NCI-H1105 (cell line): Measurements from ENCODE around the gene OR4M1.
"Not testable (repeated sequence)": the region's sequence is repeated elsewhere in the genome, so short reads cannot be mapped to it uniquely, and the experiment has no call there.

ENCODE experiments used
- DNase-seq: peaks from one replicate; lab custom pipeline; 2025; lab: John Stamatoyannopoulos, UW

OR4M1 gene

DNA sequence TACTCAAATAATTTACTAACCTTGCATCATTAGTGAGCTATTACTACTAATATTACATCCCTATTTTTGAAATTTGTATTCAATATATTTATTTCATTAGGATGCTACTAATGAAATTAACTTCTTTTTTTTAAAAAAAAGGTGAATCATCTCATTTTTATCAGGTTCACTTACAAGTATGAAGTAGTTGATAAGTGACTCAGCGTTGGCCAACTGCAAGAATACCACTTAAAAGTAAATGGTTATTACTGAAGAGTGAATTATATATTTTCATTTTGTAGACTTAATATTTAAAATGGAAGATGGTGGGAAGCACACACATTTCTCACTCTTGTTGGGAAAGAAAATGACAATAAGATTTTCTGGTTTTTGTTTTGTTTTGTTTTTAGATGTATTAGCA lies 49.9 kb downstream of the OR4M1 start:
- DNase-seq: no peak

DNA sequence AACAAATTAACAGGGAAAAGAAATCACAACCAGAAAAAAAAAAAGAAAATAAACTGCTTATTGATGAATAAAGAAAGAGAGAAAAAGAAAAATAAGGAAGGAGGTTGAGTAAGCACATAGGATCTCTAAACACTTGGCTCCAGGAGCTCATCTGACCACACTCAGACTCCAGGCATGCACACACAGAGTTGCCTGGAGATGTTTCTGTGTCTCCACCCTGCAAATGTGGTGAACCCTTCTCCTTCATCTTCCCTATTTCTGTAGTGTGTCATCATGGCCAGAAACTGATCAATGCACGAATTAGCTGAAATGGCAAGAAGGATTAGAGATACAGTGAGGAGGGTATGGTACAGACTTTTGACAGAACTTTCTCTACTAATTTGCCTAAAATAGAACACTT lies 50.5 kb downstream of the OR4M1 start:
- no peak for DNase-seq

DNA sequence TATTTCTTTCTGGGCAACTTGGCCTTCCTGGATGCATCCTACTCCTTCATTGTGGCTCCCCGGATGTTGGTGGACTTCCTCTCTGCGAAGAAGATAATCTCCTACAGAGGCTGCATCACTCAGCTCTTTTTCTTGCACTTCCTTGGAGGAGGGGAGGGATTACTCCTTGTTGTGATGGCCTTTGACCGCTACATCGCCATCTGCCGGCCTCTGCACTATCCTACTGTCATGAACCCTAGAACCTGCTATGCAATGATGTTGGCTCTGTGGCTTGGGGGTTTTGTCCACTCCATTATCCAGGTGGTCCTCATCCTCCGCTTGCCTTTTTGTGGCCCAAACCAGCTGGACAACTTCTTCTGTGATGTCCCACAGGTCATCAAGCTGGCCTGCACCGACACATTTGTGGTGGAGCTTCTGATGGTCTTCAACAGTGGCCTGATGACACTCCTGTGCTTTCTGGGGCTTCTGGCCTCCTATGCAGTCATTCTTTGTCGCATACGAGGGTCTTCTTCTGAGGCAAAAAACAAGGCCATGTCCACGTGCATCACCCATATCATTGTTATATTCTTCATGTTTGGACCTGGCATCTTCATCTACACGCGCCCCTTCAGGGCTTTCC lies 54.4 kb downstream of the OR4M1 start:
- DNase-seq: not testable (repeated sequence)

DNA sequence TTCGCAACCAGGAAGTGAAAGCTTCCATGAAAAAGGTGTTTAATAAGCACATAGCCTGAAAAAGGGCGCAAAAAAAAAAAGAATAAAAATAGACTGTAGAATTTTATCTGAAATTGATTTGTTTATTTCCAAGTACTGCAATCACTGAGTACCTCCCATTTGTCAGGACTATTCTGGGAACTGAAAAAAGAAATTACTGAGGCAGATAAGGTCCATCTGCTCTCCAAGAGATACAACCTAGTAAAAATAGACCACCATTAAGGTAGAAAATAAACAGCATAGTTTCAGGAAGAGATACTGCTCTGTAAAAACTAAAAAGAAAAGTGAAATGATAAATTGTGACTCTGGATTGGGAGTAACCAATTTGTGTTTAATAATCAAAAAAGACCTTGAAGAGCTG lies 55.0 kb downstream of the OR4M1 start:
- DNase-seq: no peak
